ENCODE measurements around the gene PODXL2.
"Not testable (repeated sequence)": the region's sequence is repeated elsewhere in the genome, so short reads cannot be mapped to it uniquely, and the experiment has no call there.

PODXL2 gene

GRCh38 chr3:127678315-127678599 is 49.3 kb downstream of the PODXL2 start:
- no peak overlapping the region for H3K27ac ChIP-seq
- peaks cover 36 to 67% (median 45%) of the 10 kb centered on the region in 3 donors for H3K36me3 ChIP-seq
- DNase-seq = no peak
- no peaks in the 10 kb centered on the region for H3K27me3 ChIP-seq
- no peak overlapping the region for H3K4me3 ChIP-seq
- intact Hi-C loops (cut with DNase I; ENCODE audit: low total_unique reads) = no loop called here
- no peaks in the 10 kb centered on the region for H3K9me3 ChIP-seq
- TF ChIP-seq CTCF (IDR thresholded peaks at IDR 0.05) = no peak
- peaks cover 10 to 34% (median 25%) of the 10 kb centered on the region in 4 donors for H3K4me1 ChIP-seq

GRCh38 chr3:127678611-127679533 is 49.9 kb downstream of the PODXL2 start:
- Histone ChIP-seq H3K4me3 (no peak overlapping the region), H3K27me3 (no peaks in the 10 kb centered on the region), H3K4me1 (peaks cover 4 to 29% (median 20%) of the 10 kb centered on the region in 4 donors), H3K9me3 (no peaks in the 10 kb centered on the region), H3K27ac (no peak overlapping the region), H3K36me3 (peaks cover 36 to 67% (median 45%) of the 10 kb centered on the region in 3 donors)
- DNase-seq = peak; percentile 23 to 69
- intact Hi-C loops (cut with DNase I; ENCODE audit: low total_unique reads) = no loop called here
- no peak for TF ChIP-seq CTCF (IDR thresholded peaks at IDR 0.05)

- intact Hi-C loops (cut with DNase I; ENCODE audit: low total_unique reads) = no loop called here
- DNase-seq = peak; percentile 13 to 56
- Histone ChIP-seq H3K4me1 (peaks cover 0 to 21% (median 12%) of the 10 kb centered on the region in 4 donors), H3K36me3 (peaks cover 36 to 63% (median 45%) of the 10 kb centered on the region in 3 donors), H3K9me3 (no peaks in the 10 kb centered on the region), H3K27me3 (no peaks in the 10 kb centered on the region), H3K4me3 (no peak overlapping the region), H3K27ac (no peak overlapping the region)
- no peak for TF ChIP-seq CTCF (IDR thresholded peaks at IDR 0.05)
Observed at GRCh38 chr3:127679534-127680145, 50.7 kb downstream of the PODXL2 start.

GRCh38 chr3:127680146-127680661 is 51.2 kb downstream of the PODXL2 start:
- intact Hi-C loops (cut with DNase I; ENCODE audit: low total_unique reads) = no loop called here
- H3K4me1 ChIP-seq = peaks cover 0 to 16% (median 8%) of the 10 kb centered on the region in 4 donors
- DNase-seq = peak; percentile 17 to 65
- no peaks in the 10 kb centered on the region for H3K9me3 ChIP-seq
- H3K4me3 ChIP-seq = no peak overlapping the region
- TF ChIP-seq CTCF (IDR thresholded peaks at IDR 0.05) = no peak
- no peak overlapping the region for H3K27ac ChIP-seq
- no peaks in the 10 kb centered on the region for H3K27me3 ChIP-seq
- H3K36me3 ChIP-seq = peaks cover 36 to 59% (median 45%) of the 10 kb centered on the region in 3 donors

GRCh38 chr3:127680798-127681221 is 51.8 kb downstream of the PODXL2 start:
- Histone ChIP-seq H3K4me1 (peaks cover 0 to 11% (median 2%) of the 10 kb centered on the region in 4 donors), H3K27me3 (no peaks in the 10 kb centered on the region), H3K27ac (no peak overlapping the region), H3K36me3 (peaks cover 36 to 55% (median 44%) of the 10 kb centered on the region in 3 donors), H3K9me3 (no peaks in the 10 kb centered on the region), H3K4me3 (no peak overlapping the region)
- peak; percentile 17 to 58 for DNase-seq
- TF ChIP-seq CTCF (IDR thresholded peaks at IDR 0.05) = no peak
- intact Hi-C loops (cut with DNase I; ENCODE audit: low total_unique reads) = no loop called here

GRCh38 chr3:127682175-127682554 is 53.2 kb downstream of the PODXL2 start:
- H3K27me3 ChIP-seq; H3K4me1 ChIP-seq; H3K4me3 ChIP-seq; H3K9me3 ChIP-seq; intact Hi-C loops (cut with DNase I; ENCODE audit: low total_unique reads); H3K27ac ChIP-seq: not testable (repeated sequence)
- peak in 1 of 2 donors; percentile 17 for DNase-seq
- H3K36me3 ChIP-seq = peaks cover 24 to 41% (median 30%) of the 10 kb centered on the region in 3 donors
